Activated naive CD4-positive, alpha-beta T cell treated with Interleukin-2 at 50 U/mL for 16 hours (primary cell): Measurements from ENCODE around the gene CTSS.

Source experiments
- DNase-seq: peaks from one replicate; pipeline ENCODE4 v3.0.0-alpha.2; 2020

CTSS gene

GRCh38 chr1:150696590-150696989 is 69.0 kb downstream of the CTSS start:
- no peak for DNase-seq

DNA sequence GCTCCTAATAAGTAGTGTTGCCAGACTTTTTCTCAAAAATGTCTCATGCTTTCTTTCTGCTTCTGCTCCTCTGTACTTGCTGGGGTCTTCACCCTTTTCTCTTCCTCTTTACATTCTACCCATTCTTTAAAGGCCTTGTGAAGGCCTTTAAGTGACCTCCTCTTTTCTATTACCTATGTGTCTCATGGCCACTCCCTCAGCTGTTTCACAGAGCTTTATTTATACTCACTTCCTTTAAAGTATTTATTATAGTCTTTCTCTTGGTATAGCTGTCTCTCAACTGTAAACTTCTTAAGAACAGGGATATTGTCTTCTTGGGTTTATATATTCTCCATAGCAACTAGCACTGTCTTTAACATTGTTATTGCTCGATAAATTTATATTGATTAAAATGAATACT is 69.4 kb downstream of the CTSS start:
- no peak for DNase-seq

DNA sequence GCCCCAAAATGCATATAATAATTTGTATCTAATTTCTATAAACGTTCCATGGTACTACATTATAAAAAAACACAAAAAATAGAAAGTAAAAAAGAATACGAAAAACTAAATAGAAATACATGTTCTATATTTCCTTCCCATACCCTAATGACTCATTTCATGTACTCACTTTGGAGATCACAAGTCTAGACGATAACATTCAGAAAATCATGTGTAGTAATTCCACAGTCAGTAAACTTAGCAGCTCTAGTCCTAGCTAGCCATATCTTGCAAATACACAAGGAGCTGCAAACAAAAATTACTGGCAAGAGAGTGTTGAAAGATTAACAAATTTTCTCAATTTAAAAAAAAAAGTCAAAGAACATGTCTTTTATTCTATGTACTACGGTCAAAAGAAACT is 70.0 kb downstream of the CTSS start:
- no peak for DNase-seq

GRCh38 chr1:150692720-150693119 is 72.9 kb downstream of the CTSS start:
- DNase-seq: no peak

DNA sequence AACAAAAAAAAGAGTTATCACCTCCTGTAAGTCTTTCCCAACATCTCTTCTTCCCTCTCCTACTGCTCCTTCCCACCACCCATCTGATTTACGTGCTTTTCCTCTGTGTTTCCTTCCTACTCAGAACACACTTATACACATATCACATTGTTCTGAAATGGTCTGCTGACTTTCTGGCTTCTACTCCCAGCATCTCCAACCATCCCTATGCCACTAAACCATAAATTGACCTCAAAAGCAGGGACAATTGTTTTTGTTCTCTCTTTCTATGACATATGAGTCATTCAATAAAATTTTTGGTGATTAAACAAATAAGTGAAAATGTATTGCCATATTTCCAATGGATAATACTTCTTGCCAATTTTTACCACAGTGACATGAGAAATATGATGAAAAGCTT is 76.8 kb downstream of the CTSS start:
- no peak for DNase-seq

GRCh38 chr1:150686275-150686674 is 79.3 kb downstream of the CTSS start:
- no peak for DNase-seq

GRCh38 chr1:150683914-150684313 is 81.7 kb downstream of the CTSS start:
- no peak for DNase-seq
